HepG2 (cell line): ENCODE results near the gene DLX4. TPM values are rescaled to one million over a fixed set of nuclear protein-coding genes. Genes with fewer than 3 reads are reported as not detected.
A peak's percentile ranks its signal among the peaks of the same experiment; 100 is the strongest.

Experiments
- ATAC-seq: fragments of 200-7000 bp; cut with Tn5 transposase; 3 replicates; pipeline ENCODE4 v1.9.1; 2020; ENCODE audit warnings: mild to moderate bottlenecking, moderate library complexity
- BruUV-seq: library from RNA; stranded (reverse); fragments of 400-500 nt; replicated peaks from 2 replicates; lab custom pipeline; 2021; lab: Mats Ljungman, UMichigan
- CTCF ChIA-PET: fragments of 300-600 bp; formaldehyde crosslinking; extraction: SDS; loops from one replicate; lab custom pipeline; 2021; ENCODE audit warnings: low total read pairs, inconsistent platforms, low intra/inter-chr PET ratio; lab: Yijun Ruan, JAX
- POLR2A ChIA-PET: fragments of 350-600 bp; sonication (Branson Sonifier 250); formaldehyde crosslinking; loops from one replicate; lab custom pipeline; 2020; ENCODE audit warnings: antibody characterized with exemption, inconsistent platforms; lab: Yijun Ruan, JAX
- DNase-seq: peaks from one replicate; pipeline ENCODE4 v3.0.0-alpha.2; 2015; ENCODE audit warnings: low spot score
- FAIRE-seq: peaks from 3 replicates; lab custom pipeline; 2011; peaks lifted over from hg19 to GRCh38; lab: Jason Lieb, UNC
- H2AFZ ChIP-seq: one replicate; pipeline ENCODE4 v1.6.1; 2011; ENCODE audit warnings: low read length, inconsistent platforms
- H3K27ac ChIP-seq: fragments of 300-600 bp; 3 replicates; pipeline ENCODE4 v1.8.0; 2011; ENCODE audit warnings: mixed run types, mild to moderate bottlenecking, mixed read lengths, low read length, inconsistent platforms; ENCODE audit not compliant: insufficient read depth; ENCODE audit errors: extremely low read length
- H3K27me3 ChIP-seq, 2 experiments: fragments of 200-600 bp in 1 of 2; 2 replicates in 1 of 2; 3 replicates in 1 of 2; pipeline versions ENCODE4 v1.6.0 to v1.8.0; 2011; ENCODE audit warnings: low read length in 2 of 2, mild to moderate bottlenecking in 2 of 2, moderate library complexity in 2 of 2, inconsistent platforms in 1 of 2; ENCODE audit not compliant: insufficient read depth in 2 of 2, control insufficient read depth in 1 of 2
- H3K36me3 ChIP-seq, 2 experiments: fragments of 200-600 bp in 1 of 2; replicated peaks in 1 of 2; 2 replicates in 1 of 2; 3 replicates in 1 of 2; pipeline versions ENCODE4 v1.5.1 to v1.8.0; 2011; ENCODE audit warnings: low read length in 2 of 2, inconsistent platforms in 1 of 2; ENCODE audit not compliant: insufficient read depth in 2 of 2, control insufficient read depth in 1 of 2
- H3K4me1 ChIP-seq: 2 replicates; pipeline ENCODE4 v1.5.1; 2012; ENCODE audit warnings: low read length, inconsistent platforms; ENCODE audit not compliant: insufficient read depth
- H3K4me2 ChIP-seq: 2 replicates; pipeline ENCODE4 v1.6.0; 2011; ENCODE audit warnings: low read depth, low read length, inconsistent platforms
- H3K4me3 ChIP-seq, 3 experiments: fragments of 200-600 bp in 1 of 3; sonication (generic), shearing (Covaris generic) in 1 of 3; replicated peaks in 1 of 3; 2 replicates each; pipeline ENCODE4 v1.5.1; 2011 to 2016; ENCODE audit warnings: low read length in 3 of 3, inconsistent platforms in 2 of 3, low read depth in 2 of 3, mild to moderate bottlenecking in 2 of 3, control low read depth in 1 of 3, mixed read lengths in 1 of 3; ENCODE audit not compliant: insufficient read depth in 1 of 3
- H3K79me2 ChIP-seq: one replicate; pipeline ENCODE4 v1.6.1; 2011; ENCODE audit warnings: low read length, inconsistent platforms; ENCODE audit not compliant: insufficient read depth
- H3K9ac ChIP-seq: 2 replicates; pipeline ENCODE4 v1.6.0; 2011; ENCODE audit warnings: mild to moderate bottlenecking, low read depth, low read length, inconsistent platforms; ENCODE audit not compliant: insufficient read depth
- H3K9me3 ChIP-seq: 2 replicates; pipeline ENCODE4 v1.5.1; 2012; ENCODE audit warnings: mild to moderate bottlenecking, low read length
- H4K20me1 ChIP-seq: 2 replicates; pipeline ENCODE4 v1.6.0; 2011; ENCODE audit warnings: inconsistent platforms, mild to moderate bottlenecking, low read length, moderate library complexity; ENCODE audit not compliant: insufficient read depth
- KDM5A ChIP-seq: fragments of 200-600 bp; sonication (generic); IDR thresholded peaks from 2 replicates; pipeline ENCODE4 v1.7.0; 2018; ENCODE audit warnings: antibody characterized with exemption, mild to moderate bottlenecking, low read length, borderline replicate concordance
- NFYB ChIP-seq: sonication (generic); formaldehyde crosslinking; IDR thresholded peaks from 2 replicates; pipeline ENCODE4 v1.4.0; 2020; ENCODE audit warnings: missing genetic modification reagents
- PCBP2 ChIP-seq: fragments of 200-400 bp; formaldehyde crosslinking; optimal IDR thresholded peaks from 2 replicates; pipeline ENCODE3; 2018; ENCODE audit warnings: low read length, low read depth; ENCODE audit not compliant: poor library complexity, severe bottlenecking
- RERE ChIP-seq: IDR thresholded peaks from 2 replicates; pipeline ENCODE4 v1.6.1; 2016; ENCODE audit warnings: low read depth, missing genetic modification reagents, missing compliant biosample characterization
- ZNF652 ChIP-seq: IDR thresholded peaks from 2 replicates; pipeline ENCODE4 v1.6.1; 2016; ENCODE audit warnings: low read depth, borderline replicate concordance
- WGBS: methylation state at CpG from one replicate; pipeline ENCODE4 v1.1.6; 2017; ENCODE audit warnings: low lambda C conversion rate; 5-methylcytosine and 5-hydroxymethylcytosine counted together
- in situ Hi-C: cut with HindIII; loops from 2 replicates; pipeline ENCODE4 v1.10.0; 2017; ENCODE audit warnings: low pct_unique_long_range_greater_than_20kb; ENCODE audit not compliant: extremely low pct_ligation_motif_present
- intact Hi-C: fragments of 100-400 bp; cut with micrococcal nuclease; formaldehyde crosslinking; loops from one replicate; pipeline ENCODE4 v1.10.0; 2022; ENCODE audit not compliant: unreplicated experiment
- polyA plus RNA-seq, 8 experiments: library from polyadenylated mRNA; depleted of rRNA in 3 of 8; stranded (reverse) in 7 of 8; unstranded in 1 of 8; fragments of >200 nt; fragmentation: Illumina TruSeq in 4 of 8; extraction: Trizol in 4 of 8; gene quantifications; 2 replicates each; pipeline versions ENCODE4 v1.2.1 to v1.2.3, GENCODE V29; 2011 to 2016; ENCODE audit warnings: low read depth in 4 of 8, missing spikeins in 1 of 8, mixed read lengths in 1 of 8; ENCODE audit not compliant: insufficient read depth in 1 of 8
- total RNA-seq, 5 experiments: library from RNA; depleted of rRNA; stranded (reverse); fragments of >200 nt; fragmentation: Illumina TruSeq; extraction: Trizol; gene quantifications; 2 replicates each; pipeline ENCODE4 v1.2.3, GENCODE V29; 2016; ENCODE audit warnings: low read depth in 1 of 5

The DLX4 gene
- total and polyA plus RNA-seq, 2 of the 13 experiments (the other 11 are each of a cell fraction or from before 2014, with no cell fraction given) = 0.55 to 2.3 TPM

- ChIA-PET CTCF (no interaction called here), POLR2A (no interaction called here)
- no peak overlapping the region for H3K9ac ChIP-seq
- no peak overlapping the region for H3K4me2 ChIP-seq
- DNase-seq (no peak), FAIRE-seq (no peak), ATAC-seq (no peak)
- no peak overlapping the region for H3K4me3 ChIP-seq
- WGBS = 13% methylated on average over 7 of the region's 7 CpGs
- in situ Hi-C loops = no loop called here
- H2AFZ ChIP-seq = no peak overlapping the region
- no peaks in the 10 kb centered on the region for H3K79me2 ChIP-seq
- intact Hi-C loops = no loop called here
- TF ChIP-seq NFYB (CRISPR knock-in tag) (no peak), PCBP2 (no peak), ZNF652 (CRISPR knock-in tag) (peak; percentile 36; the same call in 1 of the 2 replicates), RERE (no peak), KDM5A (no peak)
- no peaks in the 10 kb centered on the region for H3K36me3 ChIP-seq
- no TSS peak for BruUV-seq
- H3K9me3 ChIP-seq = no peaks in the 10 kb centered on the region
- peaks cover 3% of the 10 kb centered on the region for H3K4me1 ChIP-seq
- H4K20me1 ChIP-seq = no peaks in the 10 kb centered on the region
- H3K27ac ChIP-seq = no peak overlapping the region
- peaks cover 27 to 90% of the 10 kb centered on the region in 2 experiments for H3K27me3 ChIP-seq
These were observed 8.7 kb downstream of the DLX4 start for GRCh38 chr17:49977463-49978389.
